Neural cell (in vitro differentiated cells): Measurements from ENCODE around the gene ROR2. TPM values are rescaled to one million over a fixed set of nuclear protein-coding genes. Genes with fewer than 3 reads are reported as not detected.

ENCODE experiments used
- H2AFZ ChIP-seq: fragments of 200-600, 300-800 bp; sonication (generic), shearing (Covaris generic); 2 replicates; pipeline ENCODE4 v1.6.0; 2014; ENCODE audit warnings: low read depth, mild to moderate bottlenecking, antibody characterized with exemption, low read length, moderate library complexity
- H3F3A ChIP-seq: fragments of 200-600 bp; shearing (Covaris generic); 2 replicates; pipeline ENCODE4 v1.6.1; 2016; ENCODE audit warnings: mild to moderate bottlenecking, moderate library complexity, mixed read lengths, antibody characterized with exemption, low read length; ENCODE audit not compliant: insufficient read depth, poor library complexity, severe bottlenecking
- H3K27ac ChIP-seq: fragments of 200-600, 300-800 bp; sonication (generic), shearing (Covaris generic); 2 replicates; pipeline ENCODE4 v1.5.1; 2014; ENCODE audit warnings: mild to moderate bottlenecking, low read length, moderate library complexity
- H3K27me3 ChIP-seq: fragments of 300-800, 200-600 bp; sonication (generic), shearing (Covaris generic); 2 replicates; pipeline ENCODE4 v1.6.0; 2014; ENCODE audit warnings: mild to moderate bottlenecking, low read depth, low read length, moderate library complexity; ENCODE audit not compliant: insufficient read depth
- H3K36me3 ChIP-seq: fragments of 300-800, 200-600 bp; sonication (generic), shearing (Covaris generic); 2 replicates; pipeline ENCODE4 v1.5.1; 2014; ENCODE audit warnings: mild to moderate bottlenecking, antibody characterized with exemption, low read length, moderate library complexity; ENCODE audit not compliant: insufficient read depth
- H3K4me2 ChIP-seq: fragments of 300-800, 200-600 bp; sonication (generic), shearing (Covaris generic); 2 replicates; pipeline ENCODE4 v1.6.0; 2014; ENCODE audit warnings: mild to moderate bottlenecking, low read length
- H3K4me3 ChIP-seq: fragments of 300-800, 200-600 bp; sonication (generic), shearing (Covaris generic); 2 replicates; pipeline ENCODE4 v1.5.1; 2014; ENCODE audit warnings: mild to moderate bottlenecking, low read length, moderate library complexity
- H3K79me2 ChIP-seq: fragments of 200-600 bp; shearing (Covaris generic); replicated peaks from 2 replicates; pipeline ENCODE4 v1.6.0; 2014; ENCODE audit warnings: mild to moderate bottlenecking, low read length, moderate library complexity; ENCODE audit not compliant: insufficient read depth
- H3K9ac ChIP-seq: fragments of 300-800, 200-600 bp; sonication (generic), shearing (Covaris generic); 2 replicates; pipeline ENCODE4 v1.6.1; 2016; ENCODE audit warnings: mild to moderate bottlenecking, low read length, mixed read lengths
- H3K9me2 ChIP-seq: fragments of 200-600 bp; shearing (Covaris generic); 2 replicates; pipeline ENCODE4 v1.6.1; 2016; ENCODE audit warnings: mild to moderate bottlenecking, low read length, mixed read lengths; ENCODE audit not compliant: insufficient read depth
- H3K9me3 ChIP-seq: fragments of 200-600, 300-800 bp; sonication (generic), shearing (Covaris generic); 2 replicates; pipeline ENCODE4 v1.6.1; 2016; ENCODE audit warnings: mild to moderate bottlenecking, mixed run types, low read length, moderate library complexity, mixed read lengths
- H4K20me1 ChIP-seq: fragments of 200-600 bp; shearing (Covaris generic); 2 replicates; pipeline ENCODE4 v1.6.1; 2016; ENCODE audit warnings: mild to moderate bottlenecking, mixed run types; ENCODE audit not compliant: insufficient read depth
- CTCF ChIP-seq: fragments of 450-650 bp; IDR thresholded peaks from 2 replicates; pipeline ENCODE4 v1.5.1; 2014; ENCODE audit warnings: antibody characterized with exemption, mild to moderate bottlenecking, moderate library complexity; ENCODE audit not compliant: poor library complexity, severe bottlenecking
- EP300 ChIP-seq: fragments of 450-650 bp; conservative IDR thresholded peaks from 2 replicates; pipeline ENCODE4 v1.6.1; 2014; ENCODE audit warnings: antibody characterized with exemption, mild to moderate bottlenecking, moderate library complexity; ENCODE audit not compliant: poor library complexity, severe bottlenecking
- EZH2 ChIP-seq: fragments of 200-600, 300-800 bp; shearing (Covaris generic), sonication (generic); IDR thresholded peaks from 2 replicates; pipeline ENCODE4 v1.6.1; 2014; ENCODE audit warnings: antibody characterized with exemption, low read length, borderline replicate concordance, mild to moderate bottlenecking; ENCODE audit not compliant: insufficient read depth, poor library complexity, severe bottlenecking
- MXI1 ChIP-seq: fragments of 450-650 bp; conservative IDR thresholded peaks from 2 replicates; pipeline ENCODE4 v1.6.1; 2014; ENCODE audit warnings: antibody characterized with exemption, mild to moderate bottlenecking; ENCODE audit not compliant: poor library complexity, severe bottlenecking
- POLR2AphosphoS5 ChIP-seq: IDR thresholded peaks from 2 replicates; pipeline ENCODE4 v1.6.1; 2012
- RAD21 ChIP-seq: fragments of 450-650 bp; conservative IDR thresholded peaks from 2 replicates; pipeline ENCODE4 v1.6.1; 2014; ENCODE audit warnings: antibody characterized with exemption, mild to moderate bottlenecking, moderate library complexity
- REST ChIP-seq: IDR thresholded peaks from 2 replicates; pipeline ENCODE4 v1.6.1; 2012; ENCODE audit warnings: borderline replicate concordance
- SMC3 ChIP-seq: fragments of 450-650 bp; conservative IDR thresholded peaks from 2 replicates; pipeline ENCODE4 v1.6.1; 2014; ENCODE audit warnings: antibody characterized with exemption, mild to moderate bottlenecking, moderate library complexity; ENCODE audit not compliant: poor library complexity
- TAF1 ChIP-seq: IDR thresholded peaks from 2 replicates; pipeline ENCODE4 v1.6.1; 2012; ENCODE audit warnings: low read depth
- polyA plus RNA-seq: library from polyadenylated mRNA; depleted of rRNA; stranded (reverse); fragments of >200 nt; gene quantifications from 2 replicates; pipeline ENCODE4 v1.2.3, GENCODE V29; 2014

The ROR2 gene
- polyA plus RNA-seq, 1 donor from 2014 or later = 0.33 TPM

DNA sequence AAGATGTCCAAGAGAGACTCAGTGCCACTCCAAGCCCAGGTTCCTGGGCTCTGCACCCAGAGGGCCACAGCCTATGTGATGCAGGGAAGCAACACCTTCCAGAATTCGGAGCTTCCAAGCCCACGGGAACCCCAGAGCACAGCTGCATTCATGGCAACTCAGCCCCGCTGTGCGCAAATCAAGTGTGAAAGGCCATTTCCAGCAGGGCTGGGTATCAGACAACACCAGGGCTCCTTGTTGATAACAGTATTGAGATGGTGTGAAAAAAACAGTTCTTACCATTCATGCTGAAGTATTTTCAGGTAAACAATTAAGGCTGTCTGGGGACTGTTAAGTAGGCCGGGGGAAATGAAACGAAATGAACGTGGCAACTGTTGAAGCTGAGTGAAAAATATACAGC lies 10.1 kb downstream of the ROR2 start:
- TF ChIP-seq EP300 (no peak), MXI1 (no peak), CTCF (no peak), EZH2 (no peak), TAF1 (no peak), SMC3 (no peak), POLR2AphosphoS5 (no peak), REST (no peak), RAD21 (no peak)
- Histone ChIP-seq H3K4me2 (no peak overlapping the region), H3F3A (no peaks in the 10 kb centered on the region), H3K27me3 (no peaks in the 10 kb centered on the region), H2AFZ (no peak overlapping the region), H3K9me3 (no peaks in the 10 kb centered on the region), H3K9ac (no peak overlapping the region), H3K27ac (no peak overlapping the region), H3K79me2 (peaks cover 5% of the 10 kb centered on the region), H3K9me2 (no peaks in the 10 kb centered on the region), H4K20me1 (no peaks in the 10 kb centered on the region), H3K4me3 (no peak overlapping the region), H3K36me3 (no peaks in the 10 kb centered on the region)

DNA sequence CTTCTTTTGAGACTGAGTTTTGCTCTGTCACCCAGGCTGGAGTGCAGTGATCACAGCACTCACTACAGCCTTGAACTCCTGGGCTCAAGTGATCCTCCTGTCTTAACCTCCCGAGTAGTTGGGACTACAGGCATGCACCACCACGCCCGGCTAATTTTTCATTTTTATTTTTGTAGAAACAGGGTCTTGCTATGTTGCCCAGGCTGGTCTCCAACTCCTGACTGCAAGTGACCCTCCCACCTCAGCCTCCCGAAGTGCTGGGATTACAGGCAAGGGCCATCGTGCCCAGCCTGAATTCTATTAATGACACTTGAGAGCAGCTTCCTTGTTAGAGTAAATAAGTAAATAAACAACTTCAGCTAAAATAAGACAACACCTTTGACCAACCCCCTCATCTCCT lies 12.3 kb downstream of the ROR2 start:
- Histone ChIP-seq H3K9me3 (no peaks in the 10 kb centered on the region), H3K9ac (no peak overlapping the region), H3K27ac (no peak overlapping the region), H3K79me2 (no peaks in the 10 kb centered on the region), H3F3A (no peaks in the 10 kb centered on the region), H3K4me3 (no peak overlapping the region), H3K27me3 (no peaks in the 10 kb centered on the region), H2AFZ (no peak overlapping the region), H3K9me2 (no peaks in the 10 kb centered on the region), H3K36me3 (no peaks in the 10 kb centered on the region), H4K20me1 (no peaks in the 10 kb centered on the region), H3K4me2 (no peak overlapping the region)
- TF ChIP-seq EP300 (no peak), TAF1 (no peak), RAD21 (no peak), REST (no peak), SMC3 (no peak), POLR2AphosphoS5 (no peak), MXI1 (no peak), CTCF (no peak), EZH2 (no peak)
